Stimulated activated CD8-positive, alpha-beta memory T cell treated with anti-CD3 and anti-CD28 coated beads, Interleukin-12 subunit alpha, Interleukin-12 subunit beta, amount 100 ng/mL, for 1 hour (primary cell): Measurements from ENCODE around the gene GOLGA6L7.
"Not testable (repeated sequence)": the region's sequence is repeated elsewhere in the genome, so short reads cannot be mapped to it uniquely, and the experiment has no call there.

Experiments used
- DNase-seq: peaks from one replicate; pipeline ENCODE4 v3.0.0-alpha.2; 2020; ENCODE audit warnings: low read depth

The GOLGA6L7 gene

GRCh38 chr15:28884151-28884940 is 35.9 kb upstream of the GOLGA6L7 start:
- DNase-seq, result no peak

- no peak for DNase-seq
Measured at GRCh38 chr15:28881600-28881999, 33.2 kb upstream of the GOLGA6L7 start.

- no peak for DNase-seq
Measured at GRCh38 chr15:28881170-28881569, 32.7 kb upstream of the GOLGA6L7 start.

- DNase-seq, result no peak
Measured at GRCh38 chr15:28880680-28881079, 32.2 kb upstream of the GOLGA6L7 start.

GRCh38 chr15:28879551-28879950 is 31.1 kb upstream of the GOLGA6L7 start:
- no peak for DNase-seq

GRCh38 chr15:28878209-28878608 is 29.8 kb upstream of the GOLGA6L7 start:
- no peak for DNase-seq

- no peak for DNase-seq
Measured at GRCh38 chr15:28876845-28877185, 28.4 kb upstream of the GOLGA6L7 start.

- no peak for DNase-seq
Measured at GRCh38 chr15:28876131-28876844, 27.8 kb upstream of the GOLGA6L7 start.

GRCh38 chr15:28875461-28876000 is 27.1 kb upstream of the GOLGA6L7 start:
- no peak for DNase-seq

GRCh38 chr15:28873585-28874190 is 25.2 kb upstream of the GOLGA6L7 start:
- no peak for DNase-seq

- no peak for DNase-seq
Measured at GRCh38 chr15:28873006-28873405, 24.6 kb upstream of the GOLGA6L7 start.

GRCh38 chr15:28871168-28871567 is 22.7 kb upstream of the GOLGA6L7 start:
- DNase-seq, result no peak

GRCh38 chr15:28868744-28869345 is 20.4 kb upstream of the GOLGA6L7 start:
- DNase-seq, result no peak

- not testable (repeated sequence) for DNase-seq
Measured at GRCh38 chr15:28861589-28862293, 13.3 kb upstream of the GOLGA6L7 start.

GRCh38 chr15:28861031-28861534 is 12.6 kb upstream of the GOLGA6L7 start:
- no peak for DNase-seq

- DNase-seq, result not testable (repeated sequence)
Measured at GRCh38 chr15:28854578-28854977, 6.1 kb upstream of the GOLGA6L7 start.

GRCh38 chr15:28853654-28854053 is 5.2 kb upstream of the GOLGA6L7 start:
- not testable (repeated sequence) for DNase-seq

- not testable (repeated sequence) for DNase-seq
Measured at GRCh38 chr15:28849766-28850165, 1.3 kb upstream of the GOLGA6L7 start.

- DNase-seq, result not testable (repeated sequence)
Measured at GRCh38 chr15:28849271-28849670, 827 bp upstream of the GOLGA6L7 start.

- not testable (repeated sequence) for DNase-seq
Measured at GRCh38 chr15:28847959-28848358, 485 bp downstream of the GOLGA6L7 start.

GRCh38 chr15:28847247-28847646 is 1.2 kb downstream of the GOLGA6L7 start:
- not testable (repeated sequence) for DNase-seq
